OCI-LY3 (cell line): ENCODE measurements around the gene NCK2.

ENCODE experiments used
- H2AFZ ChIP-seq: fragments of 200-600, 300-600 bp; shearing (Covaris generic); 2 replicates; pipeline ENCODE4 v1.6.0; 2014; ENCODE audit warnings: antibody characterized with exemption, low read depth, low read length
- H3K27ac ChIP-seq: fragments of 200-600, 300-600 bp; sonication (generic); 2 replicates; pipeline ENCODE4 v1.5.1; 2014; ENCODE audit warnings: mild to moderate bottlenecking, low read length, moderate library complexity, mixed read lengths
- H3K27me3 ChIP-seq: fragments of 200-600, 300-600 bp; sonication (generic); 2 replicates; pipeline ENCODE4 v1.6.1; 2014; ENCODE audit warnings: low read depth, low read length, mixed read lengths
- H3K36me3 ChIP-seq: fragments of 200-600, 300-600 bp; sonication (generic); replicated peaks from 2 replicates; pipeline ENCODE3; 2014; ENCODE audit warnings: low read depth, low read length, mixed read lengths
- H3K4me1 ChIP-seq: fragments of 300-600, 200-600 bp; sonication (generic); 2 replicates; pipeline ENCODE4 v1.6.1; 2014; ENCODE audit warnings: low read length, mixed read lengths
- H3K4me2 ChIP-seq: fragments of 200-600, 300-600 bp; sonication (generic); 2 replicates; pipeline ENCODE4 v1.6.1; 2014; ENCODE audit warnings: low read length, mixed read lengths
- H3K4me3 ChIP-seq: fragments of 300-600, 200-600 bp; sonication (generic); 2 replicates; pipeline ENCODE4 v1.5.1; 2014; ENCODE audit warnings: antibody characterized with exemption, mild to moderate bottlenecking, low read length, moderate library complexity
- H3K79me2 ChIP-seq: fragments of 300-600, 200-600 bp; shearing (Covaris generic); 2 replicates; pipeline ENCODE4 v1.6.1; 2014; ENCODE audit warnings: mild to moderate bottlenecking, low read length, mixed read lengths
- H3K9ac ChIP-seq: fragments of 300-600, 200-600 bp; shearing (Covaris generic); 2 replicates; pipeline ENCODE4 v1.6.0; 2014; ENCODE audit warnings: mild to moderate bottlenecking, low read length, moderate library complexity
- H3K9me3 ChIP-seq: fragments of 200-600, 300-600 bp; shearing (Covaris generic); 2 replicates; pipeline ENCODE4 v1.6.1; 2014; ENCODE audit warnings: low read length, mixed read lengths; ENCODE audit not compliant: insufficient read depth
- H4K20me1 ChIP-seq: fragments of 200-600, 300-600 bp; sonication (generic); 2 replicates; pipeline ENCODE4 v1.6.1; 2016; ENCODE audit warnings: low read length, mixed read lengths; ENCODE audit not compliant: insufficient read depth
- EZH2phosphoT487 ChIP-seq: fragments of 200-600 bp; shearing (Covaris generic); IDR thresholded peaks from 2 replicates; pipeline ENCODE4 v1.6.1; 2018; ENCODE audit warnings: antibody characterized with exemption, mixed run types, low read depth
- TF ChIP-seq, protein P1 (sequence below): fragments of 200-600, 300-600 bp; sonication (generic); IDR thresholded peaks from 2 replicates; pipeline ENCODE4 v1.5.1; 2014; ENCODE audit warnings: antibody characterized with exemption, low read length, low read depth

Gene NCK2

DNA sequence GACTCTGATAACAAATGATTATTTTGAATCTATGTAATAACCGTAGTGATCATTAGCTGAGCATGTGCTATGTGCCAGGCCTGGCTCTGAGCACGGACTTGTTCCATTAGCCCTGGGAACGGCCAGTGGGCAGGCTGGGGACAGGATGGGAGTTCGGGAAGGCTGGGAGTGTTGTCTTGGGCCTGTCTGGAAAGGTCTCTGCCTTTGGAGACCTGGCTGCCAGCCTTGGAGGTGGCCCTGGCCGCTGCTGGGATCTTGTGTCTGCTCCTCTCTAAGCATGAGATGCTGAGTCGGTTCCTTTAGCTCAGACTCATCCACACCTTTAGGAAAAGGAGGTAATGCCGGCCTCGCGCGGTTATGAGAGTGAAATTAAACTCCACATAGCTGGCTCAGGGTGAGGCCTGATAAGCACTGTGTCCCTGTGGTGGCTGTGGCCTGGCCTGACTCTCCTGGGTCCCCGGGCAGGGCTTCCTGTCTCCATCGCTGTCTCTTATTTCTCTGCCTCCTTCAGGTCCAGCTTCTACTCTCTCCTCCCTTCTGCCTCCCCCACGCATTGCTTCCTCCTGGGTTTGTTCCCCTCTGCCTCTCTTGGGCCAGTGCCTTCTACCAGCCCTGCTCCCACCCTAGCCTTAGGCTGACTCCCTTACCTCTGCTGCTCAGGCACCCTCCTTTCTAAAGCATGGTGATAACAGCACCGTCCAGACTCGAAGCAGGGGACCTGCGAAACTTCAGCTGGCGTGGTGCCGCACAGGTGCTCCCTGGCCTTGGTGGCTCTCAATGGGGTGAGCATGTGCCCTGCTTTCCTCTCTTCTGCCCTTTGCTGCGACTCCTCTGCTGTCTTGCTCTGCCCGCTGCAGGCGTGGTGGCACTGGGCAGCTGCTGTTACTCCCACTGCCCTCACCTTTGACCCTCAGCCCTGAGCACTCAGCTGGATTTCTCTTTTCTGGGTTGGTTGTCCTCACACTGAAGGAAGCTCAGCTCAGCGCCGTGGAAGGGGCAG, 41.8 kb downstream of the NCK2 start:
- peaks cover 41% of the 10 kb centered on the region for H3K4me1 ChIP-seq
- H3K79me2 ChIP-seq, result peaks cover 23% of the 10 kb centered on the region
- no peaks in the 10 kb centered on the region for H3K9me3 ChIP-seq
- no peak overlapping the region for H3K4me2 ChIP-seq
- no peak overlapping the region for H3K9ac ChIP-seq
- H3K36me3 ChIP-seq, result no peaks in the 10 kb centered on the region
- no peaks in the 10 kb centered on the region for H3K27me3 ChIP-seq
- H2AFZ ChIP-seq, result no peak overlapping the region
- no peak overlapping the region for H3K4me3 ChIP-seq
- peaks cover 61% of the 10 kb centered on the region for H4K20me1 ChIP-seq
- no peak overlapping the region for H3K27ac ChIP-seq
- no peak for TF ChIP-seq EZH2phosphoT487
- TF ChIP-seq, protein P1, sequence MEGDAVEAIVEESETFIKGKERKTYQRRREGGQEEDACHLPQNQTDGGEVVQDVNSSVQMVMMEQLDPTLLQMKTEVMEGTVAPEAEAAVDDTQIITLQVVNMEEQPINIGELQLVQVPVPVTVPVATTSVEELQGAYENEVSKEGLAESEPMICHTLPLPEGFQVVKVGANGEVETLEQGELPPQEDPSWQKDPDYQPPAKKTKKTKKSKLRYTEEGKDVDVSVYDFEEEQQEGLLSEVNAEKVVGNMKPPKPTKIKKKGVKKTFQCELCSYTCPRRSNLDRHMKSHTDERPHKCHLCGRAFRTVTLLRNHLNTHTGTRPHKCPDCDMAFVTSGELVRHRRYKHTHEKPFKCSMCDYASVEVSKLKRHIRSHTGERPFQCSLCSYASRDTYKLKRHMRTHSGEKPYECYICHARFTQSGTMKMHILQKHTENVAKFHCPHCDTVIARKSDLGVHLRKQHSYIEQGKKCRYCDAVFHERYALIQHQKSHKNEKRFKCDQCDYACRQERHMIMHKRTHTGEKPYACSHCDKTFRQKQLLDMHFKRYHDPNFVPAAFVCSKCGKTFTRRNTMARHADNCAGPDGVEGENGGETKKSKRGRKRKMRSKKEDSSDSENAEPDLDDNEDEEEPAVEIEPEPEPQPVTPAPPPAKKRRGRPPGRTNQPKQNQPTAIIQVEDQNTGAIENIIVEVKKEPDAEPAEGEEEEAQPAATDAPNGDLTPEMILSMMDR, result no peak

DNA sequence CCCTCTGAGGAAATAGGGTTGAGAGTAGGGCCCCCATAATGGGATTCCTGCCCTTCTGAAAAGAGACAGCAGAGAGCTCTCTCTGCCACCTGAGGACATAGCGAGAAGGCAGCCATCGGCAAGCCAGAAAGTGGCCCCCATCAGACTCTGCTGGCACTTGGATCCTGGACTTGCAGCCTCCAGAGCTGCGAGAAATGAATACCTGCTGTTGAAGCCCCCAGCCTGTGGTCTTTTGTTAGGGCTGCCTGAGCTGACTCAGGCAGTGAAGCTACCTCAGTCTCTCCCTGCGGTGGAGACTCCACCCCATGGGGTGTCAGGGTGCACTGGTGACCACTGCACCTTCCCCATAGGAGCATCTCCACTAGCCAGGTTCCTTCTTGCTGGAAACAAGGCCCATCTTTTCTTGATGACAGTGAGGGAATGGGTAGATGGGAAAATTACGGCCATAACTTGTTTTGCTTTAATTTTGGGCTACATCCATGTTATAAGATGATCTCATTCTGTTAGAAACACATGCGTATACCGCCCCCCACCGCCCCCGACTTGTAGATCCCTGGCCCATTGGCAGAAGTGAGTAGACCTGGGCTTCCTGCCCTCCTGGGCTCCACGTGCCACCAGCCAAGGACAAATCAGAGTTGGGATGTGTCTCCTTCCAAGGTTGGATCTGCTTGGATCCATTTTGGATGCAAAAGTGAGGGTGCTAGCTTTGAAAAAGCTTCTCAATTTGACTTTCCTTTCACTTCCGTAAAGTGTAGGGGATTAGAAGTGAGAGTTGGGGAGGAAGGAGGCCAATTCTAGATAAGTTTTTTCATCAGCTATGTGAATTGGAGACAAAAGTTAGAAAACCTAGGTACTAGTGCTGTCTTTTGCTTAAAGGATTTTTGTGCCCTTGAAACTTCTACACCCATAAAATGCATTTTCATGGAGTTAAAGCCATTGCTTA, 42.9 kb downstream of the NCK2 start:
- Histone ChIP-seq H3K9ac (no peak overlapping the region), H3K4me3 (no peak overlapping the region), H3K36me3 (no peaks in the 10 kb centered on the region), H4K20me1 (peaks cover 56% of the 10 kb centered on the region), H3K4me2 (peak overlapping the region; percentile 49), H3K9me3 (no peaks in the 10 kb centered on the region), H2AFZ (no peak overlapping the region), H3K4me1 (peaks cover 41% of the 10 kb centered on the region), H3K79me2 (peaks cover 28% of the 10 kb centered on the region), H3K27ac (peak overlapping the region; percentile 42; the same call in 1 of the 2 replicates), H3K27me3 (no peaks in the 10 kb centered on the region)
- TF ChIP-seq, protein P1, result no peak
- TF ChIP-seq EZH2phosphoT487, result no peak

DNA sequence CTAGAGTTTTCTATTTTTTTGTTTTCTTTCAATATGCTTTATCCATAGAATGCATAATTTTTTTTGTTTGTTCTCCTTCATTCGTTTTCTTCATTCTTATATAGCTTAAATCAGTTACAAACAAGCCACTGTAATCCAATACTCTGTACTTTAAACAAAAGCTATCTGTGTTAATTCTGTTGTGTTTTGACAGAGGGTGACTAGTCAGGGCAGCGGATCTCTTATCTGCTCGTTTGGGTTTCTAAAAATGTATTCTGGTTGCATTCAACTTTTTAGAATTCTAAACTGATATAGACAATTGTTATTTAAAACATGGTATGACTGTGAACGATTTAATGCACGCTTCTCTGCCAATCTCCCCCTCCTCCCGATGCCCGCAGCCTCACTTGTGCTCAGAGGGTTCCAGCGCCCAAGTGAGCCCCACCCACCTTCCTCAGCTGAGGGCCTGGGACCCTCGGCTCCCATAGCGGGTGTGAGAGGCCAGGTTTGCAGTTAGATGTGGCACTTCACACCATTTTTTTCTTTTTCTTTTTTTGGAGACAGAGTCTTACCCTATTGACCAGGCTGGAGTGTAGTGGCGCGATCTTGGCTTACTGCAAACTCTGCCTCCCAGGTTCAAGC, 44.1 kb downstream of the NCK2 start:
- no peak for TF ChIP-seq EZH2phosphoT487
- H3K27ac ChIP-seq, result no peak overlapping the region
- H3K36me3 ChIP-seq, result no peaks in the 10 kb centered on the region
- no peak overlapping the region for H2AFZ ChIP-seq
- peaks cover 38% of the 10 kb centered on the region for H3K79me2 ChIP-seq
- H3K4me2 ChIP-seq, result no peak overlapping the region
- H3K9me3 ChIP-seq, result no peaks in the 10 kb centered on the region
- no peak overlapping the region for H3K9ac ChIP-seq
- peaks cover 63% of the 10 kb centered on the region for H4K20me1 ChIP-seq
- H3K4me1 ChIP-seq, result peaks cover 41% of the 10 kb centered on the region
- no peak overlapping the region for H3K4me3 ChIP-seq
- H3K27me3 ChIP-seq, result no peaks in the 10 kb centered on the region

DNA sequence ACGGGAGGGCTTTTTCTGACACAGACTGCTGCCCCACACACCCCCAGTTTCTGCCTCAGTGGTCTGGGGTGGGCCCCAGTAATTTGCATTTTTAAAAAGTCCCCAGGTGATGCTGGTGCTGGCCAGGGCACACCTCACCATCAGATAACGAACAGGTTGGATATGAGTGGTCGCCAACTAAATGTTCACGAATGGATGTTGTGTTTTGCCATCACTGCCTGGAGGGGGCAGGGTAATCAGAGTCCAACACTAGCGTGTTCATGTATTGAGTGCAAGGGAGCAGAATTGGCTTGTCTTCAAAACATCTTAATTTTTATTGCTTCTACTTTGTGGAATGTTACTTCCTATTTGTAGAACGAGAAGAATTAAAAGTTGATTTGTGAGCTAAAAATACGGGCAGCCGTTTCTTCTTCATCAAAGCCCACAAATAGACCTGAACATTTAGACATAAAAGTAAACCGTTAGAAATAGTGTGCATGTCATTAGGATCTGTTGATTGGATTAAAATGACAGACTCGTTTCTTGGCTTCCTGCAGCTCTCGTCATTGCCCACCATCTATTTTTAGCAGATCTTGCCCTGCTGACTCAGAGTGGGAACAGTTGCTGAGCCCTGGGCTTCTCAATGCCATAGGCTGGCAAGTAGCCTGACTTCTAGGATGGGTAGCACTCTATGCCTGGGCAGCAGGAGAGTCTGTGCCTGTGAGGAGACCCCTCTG, 45.2 kb downstream of the NCK2 start:
- Histone ChIP-seq H3K9me3 (no peaks in the 10 kb centered on the region), H3K27ac (no peak overlapping the region), H3K27me3 (no peaks in the 10 kb centered on the region), H3K4me2 (peak overlapping the region; percentile 81), H3K9ac (no peak overlapping the region), H4K20me1 (peaks cover 59% of the 10 kb centered on the region), H2AFZ (no peak overlapping the region), H3K4me3 (peak overlapping the region; percentile 57), H3K36me3 (no peaks in the 10 kb centered on the region), H3K4me1 (peaks cover 41% of the 10 kb centered on the region), H3K79me2 (peaks cover 38% of the 10 kb centered on the region)
- no peak for TF ChIP-seq EZH2phosphoT487
- TF ChIP-seq, protein P1, result peak; percentile 40
